HEK293T (cell line): ENCODE measurements around the gene SLC35B2.

Source experiments
- CTCF ChIA-PET: fragments of 350-600 bp; formaldehyde crosslinking; extraction: SDS; loops from one replicate; lab custom pipeline; 2021; ENCODE audit warnings: antibody characterized with exemption, inconsistent platforms; lab: Yijun Ruan, JAX
- POLR2A ChIA-PET: fragments of 350-600 bp; formaldehyde crosslinking; extraction: SDS; loops from one replicate; lab custom pipeline; 2020; ENCODE audit warnings: antibody characterized with exemption, inconsistent platforms; lab: Yijun Ruan, JAX
- DNase-seq: peaks from one replicate; pipeline ENCODE4 v3.0.0; 2012; ENCODE audit warnings: mixed read lengths; ENCODE audit errors: extremely low spot score
- ARNT ChIP-seq: fragments of 450-650 bp; IDR thresholded peaks from 2 replicates; pipeline ENCODE4 v1.6.1; 2017; ENCODE audit warnings: mild to moderate bottlenecking
- BHLHE40 ChIP-seq: fragments of 450-650 bp; IDR thresholded peaks from 2 replicates; pipeline ENCODE4 v1.6.1; 2016; ENCODE audit warnings: mild to moderate bottlenecking, moderate library complexity, borderline replicate concordance
- CTBP1 ChIP-seq: fragments of 450-650 bp; IDR thresholded peaks from 2 replicates; pipeline ENCODE4 v1.6.1; 2016; ENCODE audit warnings: borderline replicate concordance
- ELF4 ChIP-seq: fragments of 450-650 bp; IDR thresholded peaks from 2 replicates; pipeline ENCODE4 v1.6.1; 2017; ENCODE audit warnings: antibody characterized with exemption
- FOXA1 ChIP-seq: fragments of 450-650 bp; IDR thresholded peaks from 2 replicates; pipeline ENCODE4 v1.6.1; 2016; ENCODE audit warnings: mild to moderate bottlenecking
- FOXK2 ChIP-seq: fragments of 450-650 bp; IDR thresholded peaks from 2 replicates; pipeline ENCODE4 v1.6.1; 2016; ENCODE audit warnings: mild to moderate bottlenecking
- FOXM1 ChIP-seq: fragments of 450-650 bp; IDR thresholded peaks from 2 replicates; pipeline ENCODE4 v1.6.1; 2017; ENCODE audit warnings: mild to moderate bottlenecking, borderline replicate concordance
- HDGF ChIP-seq: fragments of 450-650 bp; IDR thresholded peaks from 2 replicates; pipeline ENCODE4 v1.6.1; 2017; ENCODE audit warnings: antibody characterized with exemption, borderline replicate concordance
- L3MBTL2 ChIP-seq: fragments of 450-650 bp; conservative IDR thresholded peaks from 2 replicates; pipeline ENCODE4 v1.6.1; 2016; ENCODE audit warnings: mild to moderate bottlenecking
- LEF1 ChIP-seq: fragments of 450-650 bp; IDR thresholded peaks from 2 replicates; pipeline ENCODE4 v1.6.1; 2017; ENCODE audit warnings: mild to moderate bottlenecking, borderline replicate concordance
- NFRKB ChIP-seq: fragments of 450-650 bp; IDR thresholded peaks from 2 replicates; pipeline ENCODE4 v1.6.1; 2016; ENCODE audit warnings: mild to moderate bottlenecking, moderate library complexity
- SP1 ChIP-seq: fragments of 450-650 bp; IDR thresholded peaks from 2 replicates; pipeline ENCODE4 v1.6.1; 2017
- SUZ12 ChIP-seq: fragments of 450-650 bp; IDR thresholded peaks from 2 replicates; pipeline ENCODE4 v1.6.1; 2016; ENCODE audit warnings: mild to moderate bottlenecking
- TARDBP ChIP-seq: fragments of 450-650 bp; IDR thresholded peaks from 2 replicates; pipeline ENCODE4 v1.6.1; 2016
- ZNF384 ChIP-seq: fragments of 450-650 bp; IDR thresholded peaks from 2 replicates; pipeline ENCODE4 v1.6.1; 2016
- TF ChIP-seq, protein P1 (sequence below): fragments of 450-650 bp; IDR thresholded peaks from 2 replicates; pipeline ENCODE4 v1.6.1; 2016

The SLC35B2 gene

GRCh38 chr6:44238687-44239350, 18.5 kb downstream of the SLC35B2 start:
- no peak for TF ChIP-seq BHLHE40
- no peak for TF ChIP-seq SP1
- no peak for TF ChIP-seq ELF4
- no peak for TF ChIP-seq FOXA1
- TF ChIP-seq L3MBTL2: no peak
- no peak for TF ChIP-seq HDGF
- TF ChIP-seq, protein P1, sequence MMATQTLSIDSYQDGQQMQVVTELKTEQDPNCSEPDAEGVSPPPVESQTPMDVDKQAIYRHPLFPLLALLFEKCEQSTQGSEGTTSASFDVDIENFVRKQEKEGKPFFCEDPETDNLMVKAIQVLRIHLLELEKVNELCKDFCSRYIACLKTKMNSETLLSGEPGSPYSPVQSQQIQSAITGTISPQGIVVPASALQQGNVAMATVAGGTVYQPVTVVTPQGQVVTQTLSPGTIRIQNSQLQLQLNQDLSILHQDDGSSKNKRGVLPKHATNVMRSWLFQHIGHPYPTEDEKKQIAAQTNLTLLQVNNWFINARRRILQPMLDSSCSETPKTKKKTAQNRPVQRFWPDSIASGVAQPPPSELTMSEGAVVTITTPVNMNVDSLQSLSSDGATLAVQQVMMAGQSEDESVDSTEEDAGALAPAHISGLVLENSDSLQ: no peak
- no peak for TF ChIP-seq SUZ12
- TF ChIP-seq CTBP1: no peak
- no peak for TF ChIP-seq TARDBP
- no peak for TF ChIP-seq ARNT
- no peak for DNase-seq
- ChIA-PET POLR2A (interaction anchor here (5.6 kb wide), 1 partner anchor 8 kb away, joined by 49 read pairs; the partner anchor contains the start of gene HSP90AB1), CTCF (no interaction called here)

DNA sequence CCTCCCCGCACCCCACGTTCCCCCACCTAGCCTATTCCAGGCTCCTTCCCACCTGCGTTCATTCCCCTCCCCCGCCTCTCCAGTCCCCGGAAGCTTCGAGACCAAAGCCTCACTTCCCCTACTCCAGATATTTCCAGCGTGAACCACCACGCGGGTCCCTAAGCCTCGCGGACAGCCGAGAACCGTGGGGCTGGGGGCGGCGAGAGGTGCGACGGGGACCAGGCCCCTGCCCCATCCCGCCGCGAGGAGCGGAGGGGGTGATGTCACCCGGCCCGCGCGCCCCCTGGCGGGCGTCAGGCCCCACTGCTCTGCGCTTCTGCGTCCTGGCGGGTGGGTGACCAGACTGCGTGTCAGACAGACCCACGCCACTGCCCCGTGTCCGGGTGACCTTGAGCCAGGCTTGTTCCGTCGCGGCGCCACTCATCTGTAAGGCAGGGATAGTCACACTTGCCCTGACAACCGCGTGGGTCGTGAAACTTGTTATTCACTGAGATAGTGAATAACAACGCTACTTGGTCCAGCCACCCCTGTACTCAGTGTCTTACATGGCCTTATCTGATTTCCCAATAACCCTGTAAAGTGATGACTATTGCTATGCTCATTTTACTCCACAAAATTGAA, 19.4 kb downstream of the SLC35B2 start:
- DNase-seq: peak; percentile 86

GRCh38 chr6:44237021-44237812, 20.1 kb downstream of the SLC35B2 start:
- POLR2A ChIA-PET: interaction anchor here (0.6 to 5.6 kb wide), 8 partner anchors 10 to 68 kb away, joined by 4 to 49 read pairs (median 4); partner anchors contain the start of genes HSP90AB1, SLC29A1 and SLC35B2
- no peak for TF ChIP-seq SP1
- no peak for TF ChIP-seq ZNF384
- TF ChIP-seq CTBP1: no peak
- no peak for TF ChIP-seq FOXM1
- no peak for TF ChIP-seq ELF4
- TF ChIP-seq SUZ12: no peak
- no peak for TF ChIP-seq FOXA1
- no peak for TF ChIP-seq BHLHE40
- no peak for TF ChIP-seq ARNT
- TF ChIP-seq HDGF: no peak
- TF ChIP-seq, protein P1: no peak
- no peak for TF ChIP-seq NFRKB
- TF ChIP-seq FOXK2: no peak
- no peak for TF ChIP-seq L3MBTL2
- TF ChIP-seq TARDBP: no peak
- no peak for TF ChIP-seq LEF1
- CTCF ChIA-PET: interaction anchor here (0.7 to 1.7 kb wide), 10 partner anchors 9 to 203 kb away, joined by 3 to 11 read pairs (median 6); partner anchors contain the start of genes HSP90AB1, SLC29A1 and SLC35B2
- peak; percentile 67 for DNase-seq

More for the DNA sequence above, 19.4 kb downstream of the SLC35B2 start:
- CTCF ChIA-PET: interaction anchor here (0.8 to 1.6 kb wide), 6 partner anchors 9 to 202 kb away, joined by 3 to 11 read pairs (median 4); partner anchors contain the start of genes HSP90AB1, SLC29A1 and SLC35B2
- no peak for TF ChIP-seq NFRKB
- peak; percentile 63; the same call in 1 of the 2 replicates for TF ChIP-seq TARDBP
- peak; percentile 73 for TF ChIP-seq L3MBTL2
- TF ChIP-seq ARNT: 0 out of 2 replicates have a peak, but pooled peaks have one; percentile 5
- no peak for TF ChIP-seq CTBP1
- POLR2A ChIA-PET: interaction anchor here (0.6 to 5.6 kb wide), 7 partner anchors 9 to 68 kb away, joined by 4 to 49 read pairs (median 4); partner anchors contain the start of genes HSP90AB1, SLC29A1 and SLC35B2

DNA sequence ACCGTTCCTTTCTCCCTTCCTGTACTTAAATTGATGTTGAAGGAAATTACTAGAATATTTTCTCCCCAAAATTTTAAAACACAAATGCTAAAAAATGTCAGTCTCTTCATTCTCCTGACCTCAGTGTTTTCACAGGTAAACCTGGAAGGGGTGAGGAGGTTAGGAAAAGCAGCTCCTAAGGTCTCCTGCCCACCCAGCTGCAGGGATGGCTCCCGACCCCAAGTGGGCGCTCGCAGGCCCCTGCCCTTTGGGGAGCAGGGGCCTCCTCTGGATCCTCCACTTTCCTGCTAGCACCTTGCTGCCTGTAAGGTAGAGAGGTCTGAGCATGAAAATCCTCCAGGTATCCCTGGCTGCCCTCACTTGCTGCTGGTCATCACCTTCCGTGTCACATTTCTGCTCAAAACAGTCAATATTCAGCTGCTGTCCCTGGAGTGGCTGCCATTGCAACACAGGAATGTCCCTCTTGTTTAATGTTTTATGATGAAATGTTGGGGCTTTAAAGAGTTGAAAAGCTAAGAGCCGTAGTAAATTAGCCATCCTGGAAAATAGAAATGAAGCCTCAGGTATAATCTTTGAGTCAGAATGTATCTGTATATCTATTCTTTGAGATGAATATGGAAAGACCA, 21.3 kb downstream of the SLC35B2 start:
- no peak for DNase-seq
- CTCF ChIA-PET: interaction anchor here (0.7 to 3.2 kb wide), 8 partner anchors 8 to 64 kb away, joined by 3 to 15 read pairs (median 6); partner anchors contain the start of genes HSP90AB1, SLC29A1 and SLC35B2
- POLR2A ChIA-PET: interaction anchor here (0.7 to 5.6 kb wide), 5 partner anchors 10 to 21 kb away, joined by 3 to 49 read pairs (median 6); partner anchors contain the start of genes HSP90AB1, SLC29A1 and SLC35B2
- TF ChIP-seq FOXA1 (no peak), BHLHE40 (no peak), SUZ12 (no peak), FOXM1 (no peak), FOXK2 (no peak), SP1 (no peak), ARNT (no peak), L3MBTL2 (no peak), ELF4 (no peak), TARDBP (no peak), LEF1 (no peak), NFRKB (no peak), CTBP1 (no peak), HDGF (no peak)
- TF ChIP-seq, protein P1: no peak
